ENCODE results near the gene CXCL13. TPM values are rescaled to one million over a fixed set of nuclear protein-coding genes. Genes with fewer than 3 reads are reported as not detected.
"Not testable (repeated sequence)": the region's sequence is repeated elsewhere in the genome, so short reads cannot be mapped to it uniquely, and the experiment has no call there.

CXCL13 gene
- total and polyA plus RNA-seq, 3 experiments from 2014 or later: 0.24 to 3.1 (median 2.3) TPM

- Mint-ChIP-seq H3K4me3 (no peak overlapping the region), H3K27me3 (peaks cover 0 to 13% of the 10 kb centered on the region in 2 donors), H3K9me3 (peaks cover 0 to 6% (median 3%) of the 10 kb centered on the region in 5 donors), H3K4me1 (no peaks in the 10 kb centered on the region), H3K36me3 (peaks cover 0 to 8% (median 0%) of the 10 kb centered on the region in 3 donors), H3K27ac (no peak overlapping the region)
- CTCF ChIA-PET: no interaction called here
- Histone ChIP-seq H3K36me3 (ENCODE audit: insufficient read depth, low read length) (no peaks in the 10 kb centered on the region), H3K27ac (ENCODE audit: low read depth, low read length) (no peak overlapping the region), H3K27me3 (ENCODE audit: insufficient read depth, low read length, poor library complexity, severe bottlenecking) (no peaks in the 10 kb centered on the region), H3K4me1 (ENCODE audit: insufficient read depth, low read length) (no peaks in the 10 kb centered on the region), H3K9me3 (ENCODE audit: low read length) (no peaks in the 10 kb centered on the region), H3K4me3 (ENCODE audit: low read length) (no peak overlapping the region)
- DNase-seq: no peak
- POLR2A ChIA-PET: no interaction called here
Observed at GRCh38 chr4:77651820-77652219, 46.2 kb downstream of the CXCL13 start.

GRCh38 chr4:77652237-77652897 is 46.7 kb downstream of the CXCL13 start:
- Mint-ChIP-seq H3K27ac (no peak overlapping the region), H3K4me3 (no peak overlapping the region), H3K9me3 (peaks cover 0 to 3% (median 0%) of the 10 kb centered on the region in 5 donors), H3K27me3 (peaks cover 0 to 18% of the 10 kb centered on the region in 2 donors), H3K4me1 (no peaks in the 10 kb centered on the region), H3K36me3 (peaks cover 0 to 13% (median 0%) of the 10 kb centered on the region in 3 donors)
- Histone ChIP-seq H3K4me3 (ENCODE audit: low read length) (no peak overlapping the region), H3K27me3 (ENCODE audit: insufficient read depth, low read length, poor library complexity, severe bottlenecking) (no peaks in the 10 kb centered on the region), H3K4me1 (ENCODE audit: insufficient read depth, low read length) (no peaks in the 10 kb centered on the region), H3K9me3 (ENCODE audit: low read length) (no peaks in the 10 kb centered on the region), H3K36me3 (ENCODE audit: insufficient read depth, low read length) (no peaks in the 10 kb centered on the region), H3K27ac (ENCODE audit: low read depth, low read length) (no peak overlapping the region)
- no peak for DNase-seq
- ChIA-PET POLR2A (no interaction called here), CTCF (no interaction called here)

GRCh38 chr4:77653162-77653758 is 47.6 kb downstream of the CXCL13 start:
- Mint-ChIP-seq H3K9me3 (peaks cover 0 to 7% (median 2%) of the 10 kb centered on the region in 5 donors), H3K4me3 (no peak overlapping the region), H3K27me3 (peaks cover 2 to 19% of the 10 kb centered on the region in 2 donors), H3K36me3 (peaks cover 0 to 19% (median 0%) of the 10 kb centered on the region in 3 donors), H3K27ac (no peak overlapping the region), H3K4me1 (no peaks in the 10 kb centered on the region)
- no peak overlapping the region for H3K4me3 ChIP-seq (ENCODE audit: low read length)
- H3K4me1 ChIP-seq (ENCODE audit: insufficient read depth, low read length): no peaks in the 10 kb centered on the region
- H3K27me3 ChIP-seq (ENCODE audit: insufficient read depth, low read length, poor library complexity, severe bottlenecking): no peaks in the 10 kb centered on the region
- no peak overlapping the region for H3K27ac ChIP-seq (ENCODE audit: low read depth, low read length)
- DNase-seq: no peak
- H3K36me3 ChIP-seq (ENCODE audit: insufficient read depth, low read length): no peaks in the 10 kb centered on the region
- CTCF ChIA-PET: no interaction called here
- POLR2A ChIA-PET: no interaction called here
- H3K9me3 ChIP-seq (ENCODE audit: low read length): no peaks in the 10 kb centered on the region

- CTCF ChIA-PET; H3K27ac Mint-ChIP-seq; H3K9me3 Mint-ChIP-seq; H3K27ac ChIP-seq (ENCODE audit: low read depth, low read length); H3K4me1 Mint-ChIP-seq; DNase-seq; H3K4me1 ChIP-seq (ENCODE audit: insufficient read depth, low read length); POLR2A ChIA-PET; H3K9me3 ChIP-seq (ENCODE audit: low read length); H3K27me3 ChIP-seq (ENCODE audit: insufficient read depth, low read length, poor library complexity, severe bottlenecking); H3K4me3 Mint-ChIP-seq; H3K4me3 ChIP-seq (ENCODE audit: low read length); H3K36me3 ChIP-seq (ENCODE audit: insufficient read depth, low read length): not testable (repeated sequence)
- peaks cover 2 to 14% of the 10 kb centered on the region in 2 donors for H3K27me3 Mint-ChIP-seq
- H3K36me3 Mint-ChIP-seq: peaks cover 0 to 19% (median 0%) of the 10 kb centered on the region in 3 donors
Observed at GRCh38 chr4:77660318-77660717, 54.7 kb downstream of the CXCL13 start.

Other genes with a start within 250 kb of the CXCL13 start
- 100 to 1,000 TPM in 1 of 2 experiments, 10 to 100 TPM in 1; 96.5 to 100 TPM for gene CNOT6L, start 213.5 kb downstream of the CXCL13 start, total RNA-seq
- 45.2 TPM for gene CNOT6L, start 213.5 kb downstream of the CXCL13 start, polyA plus RNA-seq

Data from CD8-positive, alpha-beta memory T cell (primary cell).